Ureter (tissue), 1 donor: Measurements from ENCODE around the gene DLGAP4. TPM values are rescaled to one million over a fixed set of nuclear protein-coding genes. Genes with fewer than 3 reads are reported as not detected.

ENCODE experiments used
- DNase-seq: peaks from one replicate; pipeline ENCODE4 v3.0.0-alpha.2; 2020; ENCODE audit warnings: low spot score
- total RNA-seq: library from RNA; stranded (reverse); gene quantifications from one replicate; pipeline ENCODE4 v1.2.4, GENCODE V29; 2023
- donor health status: DM: yes; HTN: yes; CAD: no.

The DLGAP4 gene
- total RNA-seq, 1 donor from 2014 or later: 78.5 TPM

DNA sequence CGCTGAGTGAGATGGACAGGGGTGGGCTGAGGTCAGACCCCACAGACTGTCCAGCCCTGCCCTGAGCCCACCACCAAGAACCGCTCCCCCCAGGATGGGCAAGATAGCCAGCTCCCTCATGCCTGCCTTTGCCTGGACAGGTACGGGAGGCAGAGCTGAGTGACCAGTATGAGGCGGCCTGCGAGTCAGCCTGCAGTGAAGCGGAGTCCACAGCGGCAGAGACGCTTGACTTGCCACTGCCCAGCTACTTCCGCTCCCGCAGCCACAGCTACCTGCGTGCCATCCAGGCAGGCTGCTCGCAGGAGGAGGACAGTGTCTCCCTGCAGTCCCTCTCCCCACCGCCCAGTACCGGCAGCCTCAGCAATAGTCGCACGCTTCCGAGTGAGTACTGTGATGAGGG lies 140.4 kb downstream of the DLGAP4 start:
- DNase-seq: no peak

DNA sequence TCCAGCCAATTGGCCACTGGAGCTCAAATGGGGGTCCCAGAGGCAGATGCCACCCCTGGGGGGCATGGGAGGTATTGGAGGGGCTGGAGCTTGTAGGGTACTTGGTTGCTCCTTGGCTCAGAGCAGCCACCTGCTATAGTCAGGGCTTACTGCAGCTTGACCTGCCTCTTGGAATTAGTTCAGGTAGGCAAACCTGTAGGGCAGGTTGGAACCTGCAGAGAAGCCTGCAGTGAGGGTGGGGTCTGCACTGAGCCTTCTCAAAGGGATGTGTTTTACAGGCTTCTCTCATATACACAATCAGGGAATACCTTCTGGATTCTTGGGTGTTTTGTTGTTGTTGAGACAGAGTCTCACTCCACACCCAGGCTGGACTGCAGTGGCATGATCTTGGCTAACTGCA lies 141.0 kb downstream of the DLGAP4 start:
- no peak for DNase-seq

DNA sequence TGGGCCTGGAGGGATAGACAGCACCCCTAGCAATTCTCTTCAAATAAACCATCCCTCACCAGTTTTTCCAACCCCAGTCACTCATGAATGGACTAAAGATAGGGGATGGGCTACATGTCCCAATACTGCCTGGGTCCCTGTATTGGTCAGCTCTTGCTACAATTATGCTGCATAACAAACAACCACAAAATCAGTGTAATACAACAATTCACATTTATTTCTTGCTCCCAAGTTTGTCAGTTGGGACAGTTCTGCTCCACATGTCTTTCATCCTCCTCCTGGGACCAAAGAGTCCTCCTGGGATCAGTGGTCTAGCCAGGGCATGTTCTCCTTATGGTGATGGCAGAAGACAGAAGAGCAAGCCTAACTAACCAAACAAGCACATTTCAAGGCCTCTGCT lies 143.5 kb downstream of the DLGAP4 start:
- DNase-seq: no peak

DNA sequence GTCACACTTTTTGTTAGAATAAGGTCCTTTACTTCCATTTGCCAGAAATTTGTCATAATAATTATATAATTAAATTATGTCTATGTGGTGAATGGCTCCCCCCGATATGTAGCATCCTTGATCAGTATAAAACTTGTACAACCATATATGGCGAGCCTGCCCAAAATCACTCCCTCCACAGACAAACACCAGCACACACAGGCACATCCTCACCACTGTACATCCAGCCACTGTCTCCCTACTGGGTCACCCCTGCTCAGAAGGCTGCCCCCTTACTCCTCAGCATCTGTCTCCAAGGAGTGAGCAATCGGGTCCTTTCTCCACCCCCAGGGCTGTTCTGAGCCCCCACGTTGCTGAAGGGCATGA lies 148.2 kb downstream of the DLGAP4 start:
- no peak for DNase-seq

DNA sequence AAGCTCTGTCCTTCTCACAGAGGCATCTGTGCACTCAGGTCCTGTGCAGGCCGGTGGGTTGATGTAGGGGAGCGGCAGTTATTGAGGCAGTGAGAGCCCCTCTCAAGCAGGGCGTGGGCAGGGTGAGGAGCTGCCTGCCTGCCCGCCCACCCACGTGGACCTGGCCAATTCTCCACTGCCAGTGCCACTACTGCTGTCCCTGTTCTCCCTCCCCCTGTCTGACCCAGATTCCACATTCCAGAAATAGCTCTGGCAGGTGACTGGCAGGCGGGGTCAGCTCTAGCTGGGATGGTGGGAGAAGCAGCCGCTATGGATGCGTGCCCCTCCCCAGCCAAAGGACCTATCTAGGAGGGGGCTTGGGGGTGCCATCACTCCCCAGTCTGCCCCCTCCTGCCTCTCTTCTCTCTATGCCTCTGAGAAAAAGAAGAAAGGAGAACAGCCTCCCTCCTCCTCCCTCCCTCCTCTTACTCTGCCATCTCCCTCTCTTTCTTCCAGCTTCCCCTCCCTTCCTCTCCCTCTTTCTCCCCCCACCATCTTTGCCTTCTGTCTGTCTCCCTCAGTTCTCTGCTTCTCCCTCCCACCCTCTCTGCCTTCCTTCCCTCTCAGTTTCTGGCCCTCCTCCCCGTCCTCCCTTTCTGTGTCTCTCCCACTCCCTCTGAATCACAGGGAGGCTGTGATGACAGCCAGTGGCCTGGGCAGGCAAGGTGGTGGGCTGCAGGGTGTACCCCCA lies 148.7 kb downstream of the DLGAP4 start:
- DNase-seq: no peak

DNA sequence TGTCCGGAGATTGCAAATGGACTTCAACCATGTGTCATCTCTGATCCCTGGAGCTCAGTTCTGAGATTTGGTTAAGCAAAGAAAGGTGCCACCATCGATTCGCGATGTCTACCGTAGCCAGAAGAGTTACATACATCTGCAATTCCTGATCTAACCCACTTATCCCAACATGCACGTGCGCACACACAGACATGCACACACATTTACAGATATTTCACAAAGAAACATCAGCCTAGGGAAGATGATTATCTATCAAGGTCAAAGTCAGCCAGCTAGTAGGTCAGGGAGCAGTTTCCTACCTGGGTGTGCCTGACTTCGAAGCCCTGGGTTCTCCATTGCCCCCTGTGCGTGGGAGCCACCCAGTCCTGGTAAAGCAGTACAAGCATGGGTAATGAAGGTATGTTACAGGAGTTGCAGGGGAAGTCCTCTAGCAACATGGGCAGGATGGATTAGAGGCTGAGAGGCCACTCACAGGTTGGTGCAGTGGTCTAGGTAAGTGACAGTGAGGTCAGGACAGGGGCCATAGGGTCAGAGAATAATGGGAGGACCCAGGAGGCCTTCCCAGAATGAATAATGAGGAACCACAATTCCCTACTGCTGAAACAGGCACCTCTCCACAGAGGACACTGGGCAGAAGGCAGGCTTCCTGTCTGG lies 150.0 kb downstream of the DLGAP4 start:
- no peak for DNase-seq

DNA sequence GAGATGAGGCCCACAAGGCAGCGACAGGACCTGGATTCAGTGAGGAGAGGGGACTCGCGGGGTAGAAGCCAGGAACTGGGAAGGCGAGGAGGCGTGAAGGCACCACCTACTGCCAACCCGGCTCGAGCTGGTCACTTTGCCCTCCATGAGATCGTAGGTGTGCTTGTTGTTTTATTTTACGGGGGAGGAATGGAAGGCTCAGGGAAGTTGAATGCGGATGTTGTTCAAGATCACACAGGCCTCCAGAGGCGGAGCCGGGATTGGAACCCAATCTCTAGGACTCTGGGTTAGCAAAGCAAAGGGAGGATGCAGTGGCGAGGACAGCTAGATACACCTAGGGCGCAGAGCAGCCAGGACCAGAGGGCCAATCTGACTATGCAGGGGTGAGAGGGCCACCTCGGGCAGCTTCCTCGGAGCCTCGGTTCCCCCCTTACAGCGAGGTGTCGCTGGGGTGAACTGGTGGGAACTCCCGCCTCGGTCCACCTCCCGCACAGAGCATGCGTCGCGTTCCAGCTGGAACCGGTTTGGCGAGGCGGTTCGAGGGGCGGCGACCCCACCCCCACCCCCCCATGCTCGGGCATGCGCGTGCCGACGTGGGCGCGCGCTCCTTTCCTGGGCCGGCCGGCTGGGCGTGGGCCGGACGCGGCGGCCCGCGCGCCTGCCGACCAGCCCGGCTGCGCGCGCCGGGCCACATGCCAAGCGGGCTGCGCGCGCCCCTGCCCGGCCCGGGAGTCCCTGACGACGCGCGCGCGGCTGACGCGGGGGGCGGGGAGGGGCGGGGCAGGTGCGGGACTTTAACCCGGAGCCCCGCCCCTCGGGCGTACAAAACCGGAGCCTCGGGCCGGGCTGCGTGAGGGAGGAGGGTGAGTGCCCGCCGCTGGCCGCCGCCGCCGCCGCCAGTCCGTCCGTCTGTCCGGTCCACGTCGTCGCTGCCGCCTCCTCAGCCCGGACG lies 154.8 kb downstream of the DLGAP4 start:
- DNase-seq: peak; percentile 94

DNA sequence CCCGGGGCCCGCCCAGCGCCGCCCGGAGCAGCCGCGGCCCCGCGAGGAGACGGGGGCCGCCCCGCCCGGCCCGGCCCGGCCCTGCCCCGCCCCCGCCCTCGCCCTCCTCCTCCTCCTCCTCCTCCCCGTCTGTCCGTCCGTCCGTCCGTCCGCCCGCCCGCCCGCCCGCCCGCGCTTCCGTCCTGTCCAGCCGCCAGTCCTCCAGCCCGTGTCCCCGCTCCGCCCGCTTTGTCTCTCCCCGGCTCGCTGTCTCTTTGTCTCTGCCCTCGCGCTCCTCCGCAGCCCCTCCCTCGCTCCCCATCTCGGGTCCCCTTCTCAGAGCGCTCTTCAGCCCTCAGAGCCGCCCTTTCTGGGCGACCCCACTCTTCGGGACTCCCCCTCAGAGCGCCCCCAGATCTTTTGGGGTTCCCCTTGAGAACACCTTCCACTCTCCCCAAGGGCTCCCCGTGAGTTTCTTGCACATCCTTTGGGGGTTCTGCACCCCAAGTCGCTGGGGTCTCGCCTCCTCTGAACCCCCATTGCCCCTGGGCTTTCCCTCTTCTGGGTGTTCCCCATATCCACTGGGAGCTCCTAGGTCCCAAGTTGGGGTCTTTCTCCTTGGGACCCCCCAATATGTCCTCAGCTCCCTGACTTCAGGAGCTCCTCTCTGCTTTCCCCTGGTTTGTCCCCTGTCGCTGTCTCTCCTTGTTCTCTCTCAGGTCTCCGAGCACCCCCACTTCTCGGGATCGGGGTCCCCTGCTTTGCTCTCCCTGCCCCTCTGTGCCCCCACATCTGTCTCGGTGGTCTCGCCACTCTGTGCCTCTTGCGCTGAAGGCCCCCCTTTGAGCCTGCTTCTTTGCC lies 155.7 kb downstream of the DLGAP4 start:
- DNase-seq: peak; percentile 69

DNA sequence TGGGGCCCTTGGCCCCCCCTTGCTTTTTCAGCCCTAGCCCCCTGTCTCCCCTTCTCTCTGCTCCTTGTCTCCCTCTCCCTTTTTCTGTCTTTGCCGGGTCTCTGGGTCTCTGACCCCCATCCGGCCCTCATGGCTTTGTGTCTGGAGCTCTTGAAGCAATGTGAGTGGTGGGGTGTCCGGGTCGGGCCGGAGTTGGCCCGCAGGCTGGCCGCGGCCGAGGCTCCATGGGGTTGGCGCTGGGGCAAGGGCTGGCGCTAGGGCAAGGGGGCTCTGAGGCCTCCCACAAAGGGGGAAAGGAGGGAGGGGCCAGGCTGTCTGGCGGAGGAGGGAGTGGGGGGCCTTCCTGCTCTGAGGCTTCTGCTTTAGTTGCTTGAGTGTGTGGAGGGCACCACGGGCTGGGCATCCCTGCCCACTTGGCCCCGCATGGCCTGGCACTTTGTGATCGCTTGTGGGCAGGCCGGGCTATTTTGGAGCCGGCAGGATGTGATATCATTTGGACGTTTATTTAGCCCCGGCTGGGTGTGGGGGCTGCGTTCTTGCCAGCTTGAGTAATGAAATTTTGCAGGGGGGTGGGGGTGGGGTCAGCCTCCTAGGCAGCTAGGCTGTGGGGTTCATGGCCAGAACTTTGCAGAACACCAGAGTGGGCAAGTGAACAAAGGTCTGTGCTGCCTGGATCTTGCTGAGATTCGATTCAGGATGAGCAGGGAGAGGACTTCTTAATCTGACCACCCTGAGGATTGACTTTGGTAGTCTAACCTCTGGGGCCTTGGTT lies 156.5 kb downstream of the DLGAP4 start:
- DNase-seq: peak; percentile 70

DNA sequence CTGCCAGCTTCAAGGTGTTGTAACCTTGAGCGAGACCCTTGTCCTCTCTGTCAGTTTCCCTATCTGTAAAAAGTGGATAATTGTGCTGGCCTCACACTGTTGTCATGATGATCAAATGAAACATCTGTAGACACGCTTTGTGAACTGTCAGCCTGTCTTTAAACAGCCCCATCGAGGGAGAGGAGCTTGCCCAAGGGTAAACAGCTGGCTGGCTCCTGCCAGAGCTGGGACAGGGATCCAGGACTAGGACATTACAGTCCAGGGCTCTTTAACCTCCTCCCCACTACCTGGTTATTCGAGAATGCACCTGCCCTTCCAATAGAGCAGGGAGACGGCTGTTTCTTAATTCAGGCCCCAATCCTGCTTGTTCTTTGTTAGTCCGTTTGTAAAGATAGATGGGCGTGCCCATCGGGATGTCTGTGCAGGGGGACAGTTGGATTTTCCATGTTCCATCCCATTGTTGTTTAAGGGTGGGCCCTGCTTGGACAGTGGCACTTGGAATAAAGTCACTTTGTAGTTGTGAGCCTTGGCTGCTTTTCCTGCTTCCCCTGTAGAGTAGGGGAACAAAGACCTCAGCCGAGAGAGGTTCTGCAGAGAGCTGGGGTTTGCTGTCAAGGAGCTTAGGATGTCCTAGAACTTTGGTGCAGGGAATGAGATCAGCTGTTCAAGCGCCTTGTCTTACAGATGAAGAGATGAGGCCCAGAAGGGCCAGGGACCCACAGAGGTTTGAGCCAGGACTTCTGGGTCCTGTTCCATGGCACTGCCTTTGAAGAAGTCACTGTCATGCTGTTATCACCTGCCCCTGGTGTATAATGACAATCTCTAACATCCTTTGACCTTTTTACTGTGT lies 157.3 kb downstream of the DLGAP4 start:
- no peak for DNase-seq

DNA sequence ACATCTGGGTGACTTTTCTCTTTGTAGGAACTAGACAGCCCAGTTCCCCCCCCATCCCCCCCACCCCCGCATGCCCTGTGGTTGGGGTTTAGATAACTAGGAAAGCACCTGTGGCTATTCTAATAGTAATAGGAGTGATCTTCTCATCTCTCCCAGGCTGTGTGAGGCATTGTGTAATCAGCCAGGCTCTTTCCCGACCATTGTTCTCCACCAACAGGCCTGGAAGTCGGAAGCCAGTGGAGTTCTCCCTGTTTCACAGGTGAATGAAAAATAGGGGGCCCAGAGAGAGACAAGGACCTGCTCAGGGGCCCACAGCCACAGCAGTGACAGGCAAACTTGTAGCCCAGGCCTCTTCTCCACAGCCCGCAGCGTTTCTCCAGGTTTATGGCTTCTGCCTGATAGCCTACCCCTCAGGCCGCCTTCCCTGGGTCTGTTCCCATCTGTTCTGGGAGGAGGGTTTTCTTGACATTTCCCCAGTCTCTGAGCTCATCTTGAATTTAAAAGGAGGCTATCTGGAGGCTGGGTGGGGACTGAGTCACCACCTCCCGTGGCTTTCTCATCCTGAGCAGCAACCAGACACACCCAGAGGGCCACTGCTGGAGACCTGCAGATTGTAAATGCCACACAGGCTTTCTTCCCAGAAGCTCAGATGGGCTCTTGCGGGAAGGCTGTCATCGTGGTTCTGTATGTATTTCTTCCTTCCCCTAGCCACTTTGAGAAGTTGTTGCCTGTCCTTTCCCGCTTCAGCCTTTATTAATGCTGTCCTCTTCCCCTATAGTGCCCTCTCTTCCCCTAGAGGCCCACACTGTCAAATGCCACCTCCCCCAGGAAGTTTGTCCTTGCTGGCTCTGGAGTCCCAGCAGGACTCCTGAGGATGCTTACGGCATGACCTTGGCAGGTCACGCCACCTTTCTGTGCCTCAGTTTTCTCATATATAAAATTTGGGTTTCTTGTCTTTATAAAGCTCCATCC lies 159.3 kb downstream of the DLGAP4 start:
- peak; percentile 62 for DNase-seq

DNA sequence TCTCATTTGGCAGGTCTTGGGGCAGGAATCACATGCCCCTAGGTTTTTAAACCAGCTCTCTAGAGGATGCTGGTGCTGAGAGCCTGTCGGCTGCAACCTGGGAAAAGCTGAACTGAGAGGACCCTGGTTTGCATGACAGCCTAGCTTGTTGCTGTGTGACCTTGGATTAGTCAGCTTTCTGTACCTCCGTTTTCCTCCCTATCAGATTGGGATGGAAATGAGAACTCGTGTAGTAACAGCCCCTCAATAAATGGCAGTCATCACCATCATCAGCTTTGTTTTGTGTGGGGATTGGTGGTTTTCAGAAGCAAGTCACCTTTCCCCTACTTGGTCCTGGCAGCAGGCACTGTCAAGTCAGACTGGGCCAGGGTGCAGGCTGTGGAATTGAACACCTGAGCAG lies 159.9 kb downstream of the DLGAP4 start:
- DNase-seq: no peak

DNA sequence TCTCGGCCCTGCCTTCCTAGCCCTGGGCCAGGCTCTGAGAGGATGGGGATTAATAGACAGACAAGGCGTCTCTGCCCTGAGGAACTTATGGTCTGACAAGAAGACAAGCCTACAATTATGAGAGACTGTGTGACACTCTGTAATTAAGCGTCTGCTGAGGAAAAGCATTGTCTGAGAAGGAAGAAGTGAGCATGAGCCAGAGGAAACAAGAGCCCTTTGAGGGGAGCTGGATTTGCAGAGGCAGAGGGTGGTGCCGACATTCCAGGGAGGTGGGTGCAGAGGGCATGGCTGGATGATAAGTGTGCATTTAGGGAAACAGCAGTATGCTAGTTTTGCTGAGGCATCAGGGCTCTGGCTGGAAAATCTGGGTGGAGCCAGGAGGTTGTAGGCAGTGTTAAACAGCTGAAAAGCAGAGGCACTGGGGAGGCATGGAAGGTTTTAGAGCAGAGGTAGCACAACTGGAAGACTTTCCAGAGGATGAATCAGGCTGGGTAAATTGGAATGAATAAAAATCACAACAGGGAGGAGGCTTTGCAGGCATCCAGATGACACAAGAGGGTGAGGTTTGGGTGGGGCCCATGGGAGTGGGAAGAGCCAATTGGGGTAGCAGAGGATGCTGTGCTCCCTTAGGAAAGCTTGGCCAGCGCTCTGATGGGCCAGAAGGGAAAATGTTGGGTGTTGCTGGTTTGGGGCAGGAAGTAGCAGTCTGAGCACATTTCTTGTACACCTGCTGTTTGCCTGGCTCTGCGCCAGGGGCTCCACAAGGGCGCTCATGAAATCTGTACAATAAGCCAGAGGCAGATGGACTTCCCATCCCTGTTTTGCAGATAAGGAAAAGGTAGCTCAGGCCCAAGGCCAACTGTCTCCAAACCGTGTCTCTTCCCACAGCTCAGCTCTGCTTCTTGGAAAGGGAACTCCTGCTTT lies 161.2 kb downstream of the DLGAP4 start:
- peak; percentile 62 for DNase-seq

DNA sequence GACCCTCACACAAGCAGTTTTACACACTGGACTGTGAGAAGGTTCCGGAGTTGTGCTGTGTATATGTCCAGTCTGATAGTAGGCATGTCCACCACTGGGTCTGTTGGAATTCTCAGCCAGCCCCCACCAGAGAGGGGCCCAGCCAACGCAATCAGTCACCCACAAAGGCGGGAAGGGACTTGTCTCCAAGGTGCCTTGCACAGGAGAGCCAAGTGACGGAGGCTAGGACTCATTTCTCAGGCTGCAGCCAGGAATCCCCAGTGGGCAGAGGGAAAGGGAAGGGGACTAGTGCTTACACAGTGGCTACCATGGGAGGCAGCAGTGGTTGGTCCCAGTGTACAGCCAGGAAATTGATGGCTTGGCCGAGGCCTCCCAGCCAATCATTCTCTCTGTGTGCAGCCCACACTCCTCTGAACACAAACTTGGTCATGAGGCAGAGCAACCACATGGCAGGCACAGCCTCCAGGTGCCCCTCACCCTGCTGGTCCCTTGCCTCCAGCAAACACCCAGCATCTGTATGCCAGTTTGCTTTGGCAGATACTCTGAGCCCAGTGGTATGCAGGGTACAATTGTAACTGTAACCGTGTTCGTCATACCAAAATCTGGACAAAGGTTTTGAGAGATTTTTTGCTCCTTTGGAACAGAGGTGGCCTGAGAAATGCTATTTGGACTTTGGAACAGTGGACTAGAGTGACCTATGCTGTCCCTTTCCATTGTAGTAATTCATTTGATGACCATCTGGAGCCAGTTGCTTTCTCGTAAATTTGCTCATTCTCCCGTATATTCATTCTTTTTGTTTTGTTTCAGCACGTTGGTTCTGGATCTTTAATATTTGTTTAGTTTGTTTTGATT lies 162.2 kb downstream of the DLGAP4 start:
- DNase-seq: no peak

DNA sequence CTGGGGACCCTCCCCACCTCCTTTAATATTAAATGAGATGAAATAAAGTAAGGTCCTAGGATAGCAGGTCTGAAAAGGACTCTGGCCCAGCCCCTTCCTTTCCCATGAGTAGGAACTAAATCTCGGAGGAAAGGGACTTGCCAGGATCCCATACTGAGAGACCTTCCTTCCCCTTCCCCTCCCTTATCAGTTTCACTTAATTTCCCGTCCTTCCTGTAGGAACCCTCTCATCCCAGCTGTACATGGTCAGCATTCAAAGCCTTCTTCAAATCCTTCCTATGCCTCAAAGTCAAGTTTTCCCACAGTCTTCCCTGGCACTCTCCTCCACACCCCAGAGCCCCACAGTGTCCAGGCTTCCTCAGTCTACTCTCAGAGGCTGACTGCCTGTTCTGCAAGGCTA lies 163.8 kb downstream of the DLGAP4 start:
- DNase-seq: no peak

DNA sequence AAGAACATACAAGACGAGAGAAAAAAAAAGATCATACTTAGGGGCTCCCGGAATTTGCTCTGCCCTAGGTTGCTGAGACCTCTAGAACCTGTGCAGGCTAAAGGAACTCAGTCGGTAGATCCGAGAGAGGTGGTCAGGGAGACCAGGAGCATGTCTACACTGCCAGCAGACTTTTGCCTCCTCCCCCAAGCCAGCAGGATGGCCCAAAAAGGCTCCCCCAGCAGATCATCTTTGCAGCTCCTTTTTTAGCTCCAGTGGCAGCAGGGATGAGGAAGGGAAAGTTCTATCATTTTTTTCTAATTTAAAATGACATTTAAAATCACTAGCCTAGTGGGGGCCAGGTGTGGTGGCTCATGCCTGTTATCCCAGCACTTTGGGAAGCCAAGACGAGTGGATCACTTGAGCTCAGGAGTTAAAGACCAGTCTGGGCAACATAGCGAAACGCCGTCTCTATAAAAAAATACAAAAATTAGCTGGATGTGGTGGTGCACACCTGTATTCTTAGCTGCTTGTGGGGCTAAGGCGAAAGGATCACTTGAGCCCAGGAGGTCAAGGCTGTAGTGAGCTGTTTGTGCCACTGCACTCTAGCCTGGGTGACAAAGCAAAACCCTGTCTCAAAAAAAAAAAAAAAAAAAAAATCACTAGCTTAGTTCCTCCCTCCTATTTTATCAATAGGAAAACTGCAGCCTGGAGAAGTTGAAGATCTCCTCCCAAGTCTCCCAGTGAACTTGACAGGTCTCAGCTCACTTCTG lies 165.9 kb downstream of the DLGAP4 start:
- DNase-seq: no peak
